Umbilical cord (tissue), 2 donors: ENCODE results near the gene BAIAP3. TPM values are rescaled to one million over a fixed set of nuclear protein-coding genes. Genes with fewer than 3 reads are reported as not detected.
A peak's percentile ranks its signal among the peaks of the same experiment; 100 is the strongest.

Experiments
- DNase-seq: peaks from one replicate; pipeline ENCODE4 v3.0.0-alpha.2; 2015; ENCODE audit warnings: low spot score
- total RNA-seq: library from RNA; depleted of rRNA; stranded (reverse); fragments of >200 nt; gene quantifications from one replicate; pipeline ENCODE4 v1.2.3, GENCODE V29; 2014; ENCODE audit warnings: low replicate concordance; ENCODE audit not compliant: insufficient read depth

BAIAP3 gene
- total RNA-seq, 1 donor from 2014 or later = 0.24 TPM

DNA sequence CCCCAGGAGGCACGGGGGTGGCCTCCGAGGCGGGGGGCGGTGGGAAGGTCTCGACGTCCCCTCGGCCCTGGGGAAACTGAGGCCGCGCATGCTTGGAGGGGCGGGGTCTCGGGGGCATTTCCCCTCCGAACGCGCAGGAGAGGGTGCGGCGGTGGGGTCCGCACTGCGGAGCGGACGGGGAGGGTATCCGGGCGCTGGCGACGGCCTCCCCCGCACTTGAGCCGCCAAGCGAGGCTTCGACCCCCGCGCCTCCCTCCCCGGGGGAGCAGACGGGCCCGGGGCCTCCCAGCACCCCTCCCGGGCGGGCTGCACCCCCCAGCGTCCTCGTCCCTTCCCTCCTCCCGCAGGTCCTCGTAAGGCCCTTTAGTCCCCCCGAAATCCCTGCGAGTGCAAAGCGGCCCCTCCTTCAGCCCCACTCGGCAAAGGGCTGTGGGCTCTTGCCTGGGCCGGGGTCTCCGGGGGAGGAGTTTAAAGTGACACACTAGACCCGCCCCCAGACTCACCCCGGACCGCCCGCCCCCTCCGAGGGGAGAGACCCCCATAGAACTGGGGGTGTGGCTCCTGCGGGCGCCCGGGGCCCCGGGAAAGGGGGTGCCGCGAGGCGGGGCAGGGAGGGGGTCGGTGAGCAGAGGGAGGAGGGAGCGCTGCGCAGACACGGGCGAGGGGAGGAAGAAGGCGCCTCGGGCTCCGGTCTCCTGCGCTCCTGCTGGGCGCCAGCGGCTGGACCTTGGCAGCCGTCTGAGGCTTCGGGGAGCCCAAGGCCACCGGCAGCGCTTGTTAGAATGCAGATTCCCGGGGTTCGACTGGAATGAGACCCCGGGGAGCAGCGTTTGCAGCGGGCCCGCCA, 632 bp downstream of the BAIAP3 start:
- no peak for DNase-seq

DNA sequence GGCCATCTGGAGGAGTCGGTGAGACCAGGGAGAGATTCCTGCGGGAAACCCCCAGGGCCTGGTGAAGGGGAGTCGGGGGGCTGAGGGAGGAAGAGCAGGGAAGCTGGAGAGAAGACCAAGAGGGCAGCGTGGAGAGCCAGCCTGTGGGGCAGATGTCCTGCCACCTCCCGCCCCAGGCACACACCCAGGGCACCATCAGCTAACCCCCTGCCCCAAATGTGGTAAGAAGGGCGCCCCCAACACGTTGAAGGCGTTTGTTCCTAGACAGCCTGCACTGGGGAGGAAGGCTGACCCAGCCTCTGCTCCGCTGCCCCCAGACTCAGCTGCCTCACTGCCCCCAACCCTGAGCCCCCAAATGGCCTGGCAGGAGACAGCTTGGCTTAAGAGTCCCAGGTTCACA, 1.3 kb downstream of the BAIAP3 start:
- DNase-seq = no peak

DNA sequence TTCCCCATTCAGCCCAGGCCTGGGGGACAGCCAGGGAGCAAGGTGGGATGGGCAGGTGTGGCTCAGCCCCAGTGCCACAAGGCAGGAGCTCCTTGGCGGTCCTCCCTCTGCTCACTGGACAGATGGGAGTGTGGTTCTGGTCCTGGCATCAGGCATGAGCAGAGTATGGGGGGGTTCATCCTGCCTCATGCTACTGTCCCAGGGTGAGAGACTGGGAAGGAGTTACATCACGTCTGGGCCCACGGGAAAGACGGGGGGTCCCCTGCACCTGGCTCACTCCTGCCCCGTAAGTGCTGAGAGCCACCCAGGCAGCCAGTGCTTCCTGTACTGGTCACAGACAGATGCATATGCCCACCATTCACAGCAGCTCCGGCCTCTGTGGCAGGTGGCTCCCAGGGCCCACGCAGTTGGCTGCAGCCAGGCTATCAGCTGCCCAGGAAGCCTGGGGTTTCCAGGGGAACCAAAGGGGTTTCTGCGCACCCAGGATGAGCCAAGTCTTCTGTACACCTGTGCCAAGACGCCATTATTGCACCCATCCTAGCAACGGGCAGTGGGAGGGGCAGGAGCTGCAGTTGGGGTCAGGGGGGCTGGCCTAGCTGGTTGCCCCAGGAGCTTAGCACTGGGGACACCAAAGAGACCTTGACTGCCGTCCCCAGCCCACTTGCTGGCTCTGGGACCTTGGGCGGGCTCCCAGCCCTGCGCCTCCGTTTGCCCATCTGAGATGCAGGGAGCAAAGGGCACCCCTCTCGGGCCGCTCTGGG, 1.9 kb downstream of the BAIAP3 start:
- DNase-seq = no peak

DNA sequence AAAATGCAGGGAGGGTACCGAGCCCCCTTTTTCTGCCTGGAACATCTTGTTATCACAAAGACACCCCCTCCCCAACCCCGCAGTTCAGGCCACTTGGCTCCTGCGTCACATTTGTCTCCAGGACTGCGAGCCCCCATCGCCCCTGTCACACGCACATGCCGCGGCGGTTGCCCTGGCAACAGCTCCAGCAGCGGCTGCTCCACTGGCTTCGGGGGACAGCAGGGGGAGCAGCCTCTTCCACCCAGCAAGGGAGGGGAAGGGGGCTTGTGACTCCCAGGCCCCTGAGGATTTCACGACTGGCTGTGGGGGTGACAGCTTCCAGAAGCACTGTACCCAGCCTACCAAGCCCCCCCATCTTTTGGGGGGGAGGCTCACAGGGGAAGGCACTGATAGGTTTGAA, 2.6 kb downstream of the BAIAP3 start:
- no peak for DNase-seq

DNA sequence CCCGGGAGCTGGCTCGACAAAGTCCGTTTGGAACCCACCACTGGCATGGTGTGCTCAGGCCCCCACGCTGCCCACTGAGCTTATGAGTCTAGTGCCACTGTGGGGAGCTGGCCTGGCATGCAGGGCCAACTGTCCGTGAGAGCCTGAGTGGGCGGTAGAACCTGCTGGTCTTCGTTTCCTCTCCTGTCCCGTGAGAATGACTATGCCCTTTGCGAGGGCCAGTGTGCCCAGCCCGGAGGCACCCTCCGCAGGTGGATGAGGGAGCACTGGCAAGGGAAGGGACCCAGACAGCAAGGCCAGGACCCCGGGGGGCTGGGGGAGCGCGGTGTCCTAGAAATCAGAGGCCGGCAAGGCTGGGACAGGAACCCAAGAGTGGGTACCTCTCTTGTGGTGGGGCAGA, 3.2 kb downstream of the BAIAP3 start:
- DNase-seq = no peak

DNA sequence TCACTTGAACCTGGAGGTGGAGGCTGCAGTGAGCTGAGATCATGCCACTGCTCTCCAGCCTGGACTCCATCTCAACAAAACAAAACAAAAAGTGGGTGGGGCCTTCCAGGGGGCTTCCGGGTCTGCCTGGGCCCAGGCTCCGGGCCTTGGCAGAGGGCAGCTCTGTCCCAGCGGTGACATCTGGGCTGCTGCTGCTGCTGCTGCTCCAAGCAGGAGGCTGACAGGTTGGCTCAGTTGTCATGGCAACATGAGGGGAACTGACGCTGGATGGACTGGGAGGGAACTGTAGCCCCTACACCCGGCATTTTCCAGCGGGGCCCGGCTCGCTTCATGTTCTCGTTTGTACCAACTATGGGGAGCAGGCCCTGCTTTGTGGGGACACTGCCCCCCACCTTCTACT, 4.0 kb downstream of the BAIAP3 start:
- no peak for DNase-seq

DNA sequence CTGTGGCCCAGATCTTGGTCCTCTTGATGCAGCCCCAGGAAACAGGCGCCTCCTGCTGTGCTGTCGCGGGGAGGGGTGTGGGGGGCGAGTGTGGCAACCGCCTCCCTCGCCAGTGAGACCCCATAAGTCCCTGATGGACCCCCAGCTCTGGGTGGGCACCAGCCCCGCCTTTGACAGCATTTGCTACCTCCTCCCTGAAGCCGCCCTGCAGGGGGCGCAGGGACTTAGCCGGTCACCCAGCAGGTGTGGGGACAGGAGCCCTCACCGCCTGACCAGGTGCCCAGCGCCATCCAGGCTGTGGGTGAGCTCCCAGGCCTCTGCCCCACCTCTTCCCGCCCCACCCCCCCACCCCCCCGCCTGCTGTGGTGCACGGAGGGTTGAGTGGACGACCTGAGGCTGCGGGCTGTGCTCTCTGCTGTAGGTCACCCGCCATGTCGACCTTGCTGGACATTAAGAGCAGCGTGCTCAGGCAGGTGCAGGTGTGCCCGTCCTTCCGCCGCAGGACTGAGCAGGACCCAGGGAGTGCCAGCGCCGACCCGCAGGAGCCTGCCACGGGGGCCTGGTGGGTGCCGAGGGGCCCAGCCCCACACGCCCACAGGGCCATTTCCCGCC, 4.8 kb downstream of the BAIAP3 start:
- DNase-seq = no peak

DNA sequence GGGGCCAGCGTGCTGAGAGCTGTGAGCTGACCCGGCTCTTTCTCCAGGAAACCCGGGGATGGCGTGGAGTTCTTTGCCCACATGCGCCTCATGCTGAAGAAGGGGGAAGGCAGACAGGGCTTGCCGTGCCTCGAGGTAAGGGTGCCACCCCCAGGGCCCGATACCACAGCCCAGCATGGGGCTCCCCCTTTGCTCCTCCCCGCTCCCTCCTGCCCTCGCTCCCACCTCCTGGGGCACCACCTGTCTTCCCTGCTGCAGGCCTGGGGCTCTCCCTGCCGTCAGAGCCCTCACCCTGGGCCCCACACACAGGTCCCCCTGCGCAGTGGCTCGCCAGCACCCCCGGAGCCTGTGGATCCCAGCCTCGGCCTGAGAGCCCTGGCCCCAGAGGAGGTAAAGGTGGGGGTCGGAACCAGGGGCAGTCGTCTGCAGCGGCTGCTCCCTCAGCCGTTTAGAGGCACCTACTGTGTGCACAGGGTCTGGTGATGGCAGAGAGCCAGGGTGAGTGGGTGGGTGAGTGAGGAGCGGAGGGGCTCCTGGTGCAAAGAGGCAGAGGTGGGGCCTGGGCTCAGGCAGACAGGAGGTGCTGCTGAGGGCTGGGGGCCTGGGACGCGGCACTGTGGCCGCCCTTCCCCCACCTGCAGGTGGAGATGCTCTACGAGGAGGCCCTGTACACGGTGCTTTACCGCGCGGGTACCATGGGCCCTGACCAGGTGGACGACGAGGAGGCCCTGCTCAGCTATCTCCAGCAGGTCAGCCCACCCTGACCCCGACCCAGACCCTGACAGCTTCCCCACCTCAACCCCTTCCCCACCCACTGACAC, 5.6 kb downstream of the BAIAP3 start:
- DNase-seq = no peak

DNA sequence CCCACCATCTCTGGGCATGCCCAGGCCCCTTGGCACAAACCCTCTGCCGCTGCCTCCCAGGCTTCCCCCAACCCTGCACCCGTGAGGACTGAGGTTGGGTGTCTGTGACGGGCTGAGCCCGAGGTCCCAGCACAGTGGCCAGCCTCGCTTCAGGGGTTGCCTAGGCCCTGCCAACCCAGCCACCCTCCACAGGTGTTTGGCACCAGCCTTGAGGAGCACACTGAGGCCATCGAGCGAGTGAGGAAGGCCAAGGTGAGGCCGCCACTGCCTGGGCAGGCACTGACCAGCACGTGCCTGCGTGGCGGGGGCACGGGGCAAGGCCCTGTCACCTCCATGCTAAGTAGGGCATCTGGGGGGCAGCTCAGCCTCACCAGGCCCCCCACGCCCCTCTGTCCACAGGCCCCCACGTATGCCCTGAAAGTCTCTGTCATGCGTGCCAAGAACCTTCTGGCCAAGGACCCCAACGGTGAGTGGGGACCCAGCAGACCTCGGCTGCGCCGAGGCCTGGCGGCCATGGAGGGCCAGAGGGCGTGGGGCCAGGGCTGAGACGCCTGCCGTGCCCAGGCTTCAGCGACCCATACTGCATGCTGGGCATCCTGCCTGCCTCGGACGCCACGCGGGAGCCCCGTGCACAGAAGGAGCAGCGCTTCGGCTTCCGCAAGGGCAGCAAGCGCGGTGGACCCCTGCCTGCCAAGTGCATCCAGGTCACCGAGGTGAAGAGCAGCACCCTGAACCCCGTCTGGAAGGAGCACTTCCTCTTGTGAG, 7.5 kb downstream of the BAIAP3 start:
- DNase-seq = no peak

DNA sequence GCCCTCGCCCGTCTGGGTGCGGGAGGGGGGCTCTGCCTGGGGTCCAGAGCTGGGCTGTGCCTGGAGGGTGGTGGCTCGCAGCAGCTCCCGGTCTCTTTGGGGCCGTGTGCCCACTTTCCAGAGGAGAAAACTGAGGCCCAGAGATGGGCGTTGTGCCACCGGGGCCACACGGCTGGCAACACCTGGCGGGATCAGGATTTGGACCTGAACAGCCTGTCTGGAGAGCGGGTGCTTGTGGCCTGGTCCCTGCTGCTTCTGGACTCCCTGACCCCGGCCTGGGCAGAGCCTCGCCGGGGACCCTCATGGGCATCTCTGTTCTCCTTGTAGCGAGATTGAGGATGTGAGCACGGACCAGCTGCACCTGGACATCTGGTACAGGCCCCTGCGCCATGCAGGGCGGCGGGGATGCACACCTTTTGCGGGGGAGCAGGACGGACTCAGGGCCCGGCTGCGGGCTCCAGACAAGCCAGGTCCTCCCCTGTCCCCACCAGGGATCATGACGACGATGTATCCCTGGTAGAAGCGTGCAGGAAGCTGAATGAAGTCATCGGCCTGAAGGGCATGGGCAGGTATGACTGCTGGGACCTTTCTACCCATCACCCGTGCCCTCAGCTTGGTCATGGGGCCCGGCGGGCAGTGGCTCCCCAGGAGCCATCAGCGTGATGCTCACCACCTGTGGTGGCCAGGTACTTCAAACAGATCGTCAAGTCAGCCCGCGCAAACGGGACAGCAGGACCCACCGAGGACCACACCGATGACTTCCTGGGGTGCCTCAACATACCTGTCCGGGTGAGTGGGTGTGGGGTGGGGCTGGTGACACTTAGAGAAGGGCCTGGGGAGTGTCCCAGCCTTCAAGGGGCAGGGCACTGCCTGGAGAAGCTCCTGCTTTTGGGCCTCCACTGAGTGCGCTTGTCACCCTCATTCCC, 8.3 kb downstream of the BAIAP3 start:
- no peak for DNase-seq

DNA sequence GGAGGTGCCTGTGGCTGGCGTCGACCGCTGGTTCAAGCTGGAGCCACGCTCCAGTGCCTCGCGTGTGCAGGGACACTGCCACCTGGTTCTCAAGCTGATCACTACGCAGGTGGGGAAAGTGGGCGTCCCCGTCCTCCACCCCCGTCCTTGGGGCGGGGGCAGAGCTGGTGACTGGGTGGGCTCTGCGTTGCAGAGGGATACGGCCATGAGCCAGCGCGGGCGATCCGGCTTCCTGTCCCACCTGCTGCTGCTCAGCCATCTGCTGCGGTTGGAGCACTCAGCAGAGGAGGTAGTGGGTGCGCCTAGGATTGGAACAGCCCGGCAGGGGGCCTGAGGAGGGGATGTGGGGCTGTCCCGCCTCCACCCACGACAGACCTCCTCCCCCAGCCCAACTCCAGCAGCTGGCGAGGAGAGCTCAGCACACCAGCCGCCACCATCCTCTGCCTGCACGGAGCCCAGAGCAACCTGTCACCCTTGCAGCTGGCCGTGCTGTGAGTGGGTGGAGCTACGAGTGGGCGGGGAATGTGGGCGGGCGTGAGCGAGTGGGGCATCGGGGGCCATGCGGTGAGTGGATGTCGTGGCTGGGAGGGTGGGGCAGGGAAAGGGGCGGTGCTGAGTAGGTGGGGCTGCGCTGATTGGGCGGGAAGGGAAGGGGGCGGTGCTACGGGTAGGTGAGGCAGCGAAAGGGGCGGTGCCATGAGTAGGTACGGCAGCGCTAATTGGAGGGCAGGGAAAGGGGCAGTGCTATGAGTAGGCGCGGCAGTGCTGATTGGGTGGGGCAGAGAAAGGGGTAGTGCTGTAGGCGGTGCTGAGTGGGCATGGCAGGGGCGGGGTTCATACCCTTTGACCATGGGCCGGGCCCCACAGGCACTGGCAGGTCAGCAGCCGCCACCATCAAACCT, 9.3 kb downstream of the BAIAP3 start:
- DNase-seq = peak; percentile 83

DNA sequence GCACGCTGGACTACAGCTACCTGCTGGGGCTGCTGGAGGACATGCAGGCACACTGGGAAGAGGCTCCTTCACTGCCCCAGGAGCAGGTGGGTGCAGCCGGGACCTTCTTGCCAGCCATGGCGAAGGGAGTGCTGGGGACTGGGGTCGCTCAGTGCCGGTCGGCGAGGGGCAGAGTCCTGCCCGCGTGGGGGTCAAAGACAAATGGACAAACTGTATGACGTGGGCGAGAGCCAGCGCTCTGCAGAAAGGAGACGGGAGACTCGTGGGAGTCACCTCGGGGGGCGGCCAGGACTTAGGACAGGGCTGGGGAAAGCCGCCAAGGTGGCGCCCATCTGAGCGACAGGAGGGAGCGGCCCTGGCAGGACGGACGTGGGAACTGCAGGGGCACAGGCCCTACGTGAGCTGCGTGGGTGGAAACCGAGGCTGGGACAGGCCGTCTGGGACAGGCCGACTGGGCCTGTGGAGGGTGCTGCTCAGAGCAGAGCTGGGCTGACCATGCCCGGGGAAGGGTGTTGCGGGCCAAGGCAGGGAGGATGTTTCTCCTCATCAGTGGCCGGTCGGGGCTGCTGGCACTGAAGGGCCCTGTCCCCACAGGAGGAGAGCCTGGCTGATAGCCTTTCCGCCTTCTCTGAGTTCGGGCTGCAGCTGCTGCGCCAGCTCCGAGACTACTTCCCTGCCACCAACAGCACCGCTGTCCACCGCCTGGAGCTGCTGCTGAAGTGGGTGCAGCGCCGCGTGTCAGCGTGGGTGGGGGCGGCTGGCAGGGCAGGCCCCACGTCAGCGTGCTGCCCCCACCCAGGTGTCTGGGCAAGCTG, 10.2 kb downstream of the BAIAP3 start:
- no peak for DNase-seq

DNA sequence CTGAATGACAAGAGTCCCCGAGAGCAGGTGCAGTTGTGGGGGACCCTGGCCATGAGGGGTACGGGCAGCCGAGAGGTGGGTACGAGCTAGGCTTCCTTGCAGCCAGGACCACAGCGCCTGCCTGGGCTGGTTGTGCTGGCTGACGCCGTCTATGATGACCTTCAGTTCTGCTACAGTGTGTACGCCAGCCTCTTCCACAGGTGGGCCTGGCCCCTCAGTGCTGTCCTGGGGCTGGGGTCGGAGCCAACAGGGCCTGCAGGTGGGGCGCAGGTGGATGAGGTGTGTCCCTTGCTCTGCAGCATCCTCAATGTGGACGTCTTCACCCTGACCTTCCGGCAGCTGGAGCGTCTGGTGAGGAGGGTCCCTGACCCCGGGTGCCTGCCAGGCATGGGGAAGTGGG, 11.1 kb downstream of the BAIAP3 start:
- no peak for DNase-seq

DNA sequence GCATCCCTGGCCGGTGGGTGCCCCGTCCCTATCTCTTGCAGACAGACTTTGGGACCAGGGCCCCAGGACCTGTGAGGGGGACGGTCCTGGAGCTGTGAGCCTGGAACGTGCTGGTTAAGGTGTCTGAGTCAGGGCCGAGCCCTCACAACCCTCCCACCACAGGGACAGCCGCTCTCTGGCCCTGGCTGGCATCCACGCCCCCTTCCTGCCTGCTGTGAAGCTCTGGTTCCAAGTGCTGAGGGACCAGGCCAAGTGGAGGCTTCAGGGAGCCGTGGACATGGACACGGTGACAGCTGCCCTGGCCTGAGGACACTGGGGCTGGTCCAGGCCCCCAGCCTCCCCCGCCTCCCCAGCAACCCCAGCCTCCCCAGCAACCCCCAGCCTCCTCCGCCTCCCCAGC, 11.6 kb downstream of the BAIAP3 start:
- no peak for DNase-seq

DNA sequence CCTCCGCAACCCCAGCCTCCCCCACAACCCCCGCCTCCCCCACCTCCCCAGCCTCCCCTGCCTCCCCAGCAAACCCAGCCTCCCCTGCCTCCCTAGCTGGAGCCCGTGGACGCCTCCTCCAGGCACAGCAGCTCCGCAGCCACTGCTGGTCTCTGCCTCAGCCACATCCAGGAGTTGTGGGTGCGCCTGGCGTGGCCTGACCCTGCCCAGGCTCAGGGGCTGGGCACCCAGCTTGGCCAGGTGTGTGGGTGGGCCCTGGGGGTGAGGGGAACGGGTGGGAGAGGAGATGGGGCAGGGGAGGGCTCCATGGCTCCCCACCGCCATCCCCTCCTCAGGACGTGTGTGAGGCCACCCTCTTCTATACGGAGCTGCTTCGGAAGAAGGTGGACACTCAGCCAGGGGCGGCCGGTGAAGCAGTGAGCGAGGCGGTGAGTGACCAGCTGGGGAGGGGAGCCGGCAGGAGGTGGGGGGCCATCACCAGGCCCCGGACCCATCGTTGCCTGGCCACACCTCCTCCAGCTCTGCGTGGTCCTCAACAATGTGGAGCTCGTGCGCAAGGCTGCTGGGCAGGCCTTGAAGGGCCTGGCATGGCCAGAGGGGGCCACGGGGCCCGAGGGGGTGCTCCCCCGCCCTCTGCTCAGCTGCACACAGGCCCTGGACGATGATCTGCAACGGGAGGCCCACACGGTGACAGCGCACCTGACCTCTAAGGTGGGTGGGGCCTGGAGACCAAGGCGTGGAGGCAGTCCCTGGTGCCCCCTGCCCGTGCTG, 12.4 kb downstream of the BAIAP3 start:
- no peak for DNase-seq

DNA sequence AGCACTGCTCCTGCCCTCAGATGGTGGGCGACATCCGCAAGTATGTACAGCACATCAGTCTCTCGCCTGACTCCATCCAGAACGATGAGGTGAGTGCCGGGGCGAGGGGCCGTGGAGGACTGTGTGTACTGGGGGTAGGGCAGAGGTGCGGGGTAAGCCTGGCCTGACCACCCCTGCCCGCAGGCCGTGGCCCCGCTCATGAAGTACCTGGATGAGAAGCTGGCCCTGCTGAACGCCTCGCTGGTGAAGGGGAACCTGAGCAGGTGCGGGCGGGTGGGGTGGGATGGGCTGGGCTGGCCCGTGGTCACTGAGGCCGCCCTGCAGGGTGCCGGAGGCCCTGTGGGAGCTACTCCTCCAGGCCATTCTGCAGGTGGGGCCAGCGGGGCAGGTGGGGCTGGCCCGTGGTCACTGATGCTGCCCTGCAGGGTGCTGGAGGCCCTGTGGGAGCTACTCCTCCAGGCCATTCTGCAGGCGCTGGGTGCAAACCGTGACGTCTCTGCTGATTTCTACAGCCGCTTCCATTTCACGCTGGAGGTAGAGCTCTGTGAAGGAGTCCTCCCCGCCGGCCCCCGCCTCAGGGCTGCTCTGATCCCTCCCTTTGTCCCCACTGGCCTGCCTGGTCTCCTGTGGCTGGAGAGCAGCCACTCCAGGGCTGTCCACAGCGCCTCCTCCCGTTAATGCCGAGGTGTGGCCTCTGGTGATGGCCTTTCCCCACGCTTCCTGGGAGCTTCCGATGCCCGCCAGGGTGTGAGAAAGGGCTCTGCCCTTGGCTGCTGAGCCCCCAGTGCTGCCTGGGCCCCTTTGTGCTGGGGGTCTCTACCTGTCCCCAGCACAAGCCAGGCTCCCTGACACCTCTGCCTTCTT, 13.2 kb downstream of the BAIAP3 start:
- no peak for DNase-seq
